GM19328 (cell line): ENCODE measurements around the gene NAALADL2.

Source experiments
- ATAC-seq: cut with Tn5 transposase; IDR thresholded peaks from one replicate; pipeline ENCODE4 v1.9.1; 2021; ENCODE audit warnings: mild to moderate bottlenecking, moderate library complexity; ENCODE audit not compliant: unreplicated experiment

NAALADL2 gene

GRCh38 chr3:174859114-174859735 is at the start of gene NAALADL2:
TSS of gene NAALADL2 (plus strand) at chr3:174859334.
- no peak for ATAC-seq

- no peak for ATAC-seq
Measured at GRCh38 chr3:174810254-174810653, 48.9 kb upstream of the NAALADL2 start.

GRCh38 chr3:174812172-174812862 is 46.8 kb upstream of the NAALADL2 start:
- no peak for ATAC-seq

GRCh38 chr3:174815750-174816149 is 43.4 kb upstream of the NAALADL2 start:
- ATAC-seq = no peak

- ATAC-seq = no peak
Measured at GRCh38 chr3:174820885-174821284, 38.2 kb upstream of the NAALADL2 start.

- ATAC-seq = no peak
Measured at GRCh38 chr3:174821477-174821876, 37.7 kb upstream of the NAALADL2 start.

GRCh38 chr3:174822320-174822719 is 36.8 kb upstream of the NAALADL2 start:
- ATAC-seq = no peak

GRCh38 chr3:174826069-174826468 is 33.1 kb upstream of the NAALADL2 start:
- no peak for ATAC-seq

- no peak for ATAC-seq
Measured at GRCh38 chr3:174844746-174845145, 14.4 kb upstream of the NAALADL2 start.

GRCh38 chr3:174846055-174846454 is 13.1 kb upstream of the NAALADL2 start:
- ATAC-seq = no peak

GRCh38 chr3:174854987-174855386 is 4.1 kb upstream of the NAALADL2 start:
- ATAC-seq = no peak

GRCh38 chr3:174857301-174857700 is 1.8 kb upstream of the NAALADL2 start:
- ATAC-seq = no peak

- no peak for ATAC-seq
Measured at GRCh38 chr3:174858353-174858752, 781 bp upstream of the NAALADL2 start.

- no peak for ATAC-seq
Measured at GRCh38 chr3:174859756-174860155, 622 bp downstream of the NAALADL2 start.

- ATAC-seq = no peak
Measured at GRCh38 chr3:174862101-174862500, 3.0 kb downstream of the NAALADL2 start.

GRCh38 chr3:174862666-174863065 is 3.5 kb downstream of the NAALADL2 start:
- ATAC-seq = no peak

GRCh38 chr3:174863488-174863887 is 4.4 kb downstream of the NAALADL2 start:
- no peak for ATAC-seq

- ATAC-seq = no peak
Measured at GRCh38 chr3:174869448-174869847, 10.3 kb downstream of the NAALADL2 start.

- ATAC-seq = no peak
Measured at GRCh38 chr3:174873832-174874657, 14.9 kb downstream of the NAALADL2 start.

- no peak for ATAC-seq
Measured at GRCh38 chr3:174882789-174883188, 23.7 kb downstream of the NAALADL2 start.

GRCh38 chr3:174883881-174884675 is 24.9 kb downstream of the NAALADL2 start:
- ATAC-seq = no peak
